NCI-H1930 (cell line): ENCODE results near the gene CCT2.

ENCODE experiments used
- DNase-seq, 2 experiments: peaks; one replicate each; lab custom pipeline; 2025; lab: John Stamatoyannopoulos, UW

The CCT2 gene

GRCh38 chr12:69642531-69642930, 57.3 kb downstream of the CCT2 start:
- no peak for DNase-seq

GRCh38 chr12:69644511-69644910, 59.3 kb downstream of the CCT2 start:
- no peak for DNase-seq

GRCh38 chr12:69645031-69645430, 59.8 kb downstream of the CCT2 start:
- no peak for DNase-seq

- no peak for DNase-seq
Observed at GRCh38 chr12:69647178-69647577, 61.9 kb downstream of the CCT2 start.

GRCh38 chr12:69648476-69648875, 63.2 kb downstream of the CCT2 start:
- DNase-seq = no peak

GRCh38 chr12:69649529-69649928, 64.3 kb downstream of the CCT2 start:
- DNase-seq = no peak
